HUDEP-2 (cell line): ENCODE data around the gene UGT1A5.

Source experiments
- DNase-seq, 76 experiments: peaks; one replicate each; lab custom pipeline; 2025; ENCODE audit not compliant: unreplicated experiment in 76 of 76; lab: John Stamatoyannopoulos, UW

Gene UGT1A5

DNA sequence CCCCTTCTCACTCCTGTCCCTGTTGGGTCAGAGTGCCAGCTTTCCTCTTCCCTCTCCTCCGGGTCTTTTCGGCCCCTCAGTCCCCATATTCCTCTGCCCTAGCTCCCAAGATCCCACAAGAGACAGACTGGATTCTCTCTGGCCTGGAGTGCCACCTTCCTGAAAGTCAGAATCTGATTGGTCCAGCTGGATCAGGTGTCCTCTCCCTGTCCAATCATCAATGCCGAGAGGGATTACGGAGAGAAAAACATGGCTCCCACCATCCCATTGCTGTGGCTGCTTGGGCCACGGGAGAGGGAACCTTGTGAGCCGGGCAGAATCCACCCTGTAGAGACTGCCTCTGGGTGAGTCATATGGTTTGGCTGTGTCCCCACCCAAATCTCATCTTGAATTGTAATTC is 62.7 kb downstream of the UGT1A5 start:
- DNase-seq, result no peak

DNA sequence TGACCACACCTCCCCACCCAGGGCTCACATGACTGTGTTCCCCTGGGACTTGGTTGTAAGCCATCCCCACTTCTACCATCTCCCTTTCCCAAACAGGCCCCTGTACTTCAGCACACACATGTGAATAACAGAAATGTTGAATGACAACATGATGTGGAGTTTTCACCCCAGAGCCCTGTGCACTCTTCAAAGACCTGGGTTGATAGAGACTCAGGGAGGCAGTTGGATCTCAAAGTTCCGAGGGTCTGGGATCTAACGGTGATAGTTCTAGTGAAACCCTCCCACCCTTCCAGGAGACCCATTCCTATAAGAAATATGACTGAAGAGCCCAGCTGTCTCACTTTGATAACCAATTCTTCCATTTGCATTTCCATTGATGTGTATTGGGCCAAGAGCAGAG is 65.3 kb downstream of the UGT1A5 start, which contains the start of gene MROH2A:
TSS of gene MROH2A (plus strand) at position 301 of the 400 bp plus-strand sequence. CDS start 1,029 bp downstream, outside the sequence.
- no peak for DNase-seq

DNA sequence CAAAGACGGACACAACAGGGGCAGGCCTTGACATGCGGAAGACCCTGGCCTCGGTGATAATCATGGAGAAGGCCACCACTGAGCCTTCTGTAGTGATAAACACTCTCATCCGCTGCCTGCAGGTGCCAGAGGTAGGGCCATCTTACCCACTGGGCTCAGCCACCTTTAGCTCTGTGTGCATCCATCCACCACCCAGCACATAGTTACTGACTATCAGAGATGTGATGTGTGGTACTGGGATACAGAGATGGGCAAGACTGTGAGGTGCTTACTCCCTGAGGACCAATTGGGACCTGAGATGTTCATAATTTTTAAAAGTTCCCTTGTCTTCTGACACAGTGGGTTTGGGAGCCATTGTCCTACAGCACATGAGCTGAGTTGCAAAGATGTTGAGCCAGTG is 67.0 kb downstream of the UGT1A5 start:
- DNase-seq, result no peak

DNA sequence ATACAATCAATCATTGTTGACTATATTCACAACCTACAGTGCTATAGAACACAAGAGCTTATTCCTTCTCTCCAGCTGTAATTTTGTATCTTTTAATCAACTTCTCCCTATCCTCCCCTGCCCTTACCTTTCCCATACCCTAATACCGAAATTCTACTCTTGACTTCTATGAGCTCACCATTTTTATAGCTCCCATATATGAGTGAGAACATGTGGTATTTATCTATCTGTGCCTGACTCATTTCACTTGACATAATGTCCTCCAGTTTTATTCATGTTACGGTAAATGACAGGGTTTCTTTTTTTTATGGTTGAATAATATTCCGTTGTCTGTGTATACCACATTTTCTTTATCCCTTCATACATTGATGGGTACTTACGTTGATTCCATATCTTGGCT is 68.1 kb downstream of the UGT1A5 start:
- no peak for DNase-seq

DNA sequence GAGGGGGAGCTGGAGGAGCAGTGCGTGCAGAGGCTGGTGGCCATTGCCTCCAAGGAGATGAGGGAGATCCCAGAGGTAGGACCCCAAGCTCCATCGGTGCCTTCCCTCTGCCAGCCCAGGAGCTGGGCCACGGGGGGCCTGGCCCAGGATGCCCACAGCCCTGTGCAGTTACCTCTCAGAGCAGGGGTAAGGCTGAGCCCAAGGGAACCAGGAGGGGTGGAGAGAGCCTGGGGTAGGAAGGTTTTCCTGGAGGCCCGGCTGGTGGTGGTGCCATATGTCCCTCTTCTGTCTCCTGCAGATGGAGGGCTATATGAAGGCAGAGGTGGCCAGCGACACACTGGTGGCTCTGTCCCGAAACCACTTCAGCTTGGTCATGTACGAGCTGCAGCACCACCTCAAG is 76.8 kb downstream of the UGT1A5 start:
- no peak for DNase-seq

DNA sequence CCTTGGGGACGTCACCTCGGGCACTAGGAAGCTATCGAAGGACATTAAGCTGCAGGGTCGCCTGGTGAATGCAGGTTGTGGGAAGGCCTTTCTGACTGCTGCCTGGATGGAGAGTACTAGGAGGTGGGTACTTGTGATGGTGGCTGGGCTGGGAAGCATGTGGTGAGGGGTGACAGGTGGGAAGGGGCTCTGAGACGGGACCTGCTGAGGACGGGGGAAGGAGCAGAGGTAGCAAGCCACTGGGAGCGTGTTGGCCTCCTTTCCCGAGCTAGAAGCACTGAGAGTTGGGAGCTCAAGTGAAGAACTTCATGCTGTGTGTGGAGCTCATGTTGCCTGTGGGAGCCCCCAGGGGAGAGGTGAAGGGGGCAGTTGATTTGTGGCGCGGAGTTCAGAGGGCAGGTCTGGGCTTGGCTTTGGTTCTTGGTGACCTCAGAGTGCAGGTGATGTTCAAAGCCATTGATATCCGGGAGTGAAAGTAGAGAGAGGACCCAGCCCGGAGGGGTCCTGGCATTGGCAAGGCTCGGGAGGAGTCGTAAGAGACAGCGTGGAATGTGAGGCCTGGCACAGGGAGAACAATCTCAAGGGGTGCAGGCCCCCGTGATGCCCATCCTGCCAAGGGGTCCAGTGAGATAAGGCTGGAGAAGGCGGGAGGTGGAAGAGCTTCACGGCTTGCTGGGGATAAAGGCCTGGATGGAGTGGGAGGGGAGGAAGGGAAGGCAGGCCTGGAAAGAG is 78.6 kb downstream of the UGT1A5 start:
- no peak for DNase-seq

DNA sequence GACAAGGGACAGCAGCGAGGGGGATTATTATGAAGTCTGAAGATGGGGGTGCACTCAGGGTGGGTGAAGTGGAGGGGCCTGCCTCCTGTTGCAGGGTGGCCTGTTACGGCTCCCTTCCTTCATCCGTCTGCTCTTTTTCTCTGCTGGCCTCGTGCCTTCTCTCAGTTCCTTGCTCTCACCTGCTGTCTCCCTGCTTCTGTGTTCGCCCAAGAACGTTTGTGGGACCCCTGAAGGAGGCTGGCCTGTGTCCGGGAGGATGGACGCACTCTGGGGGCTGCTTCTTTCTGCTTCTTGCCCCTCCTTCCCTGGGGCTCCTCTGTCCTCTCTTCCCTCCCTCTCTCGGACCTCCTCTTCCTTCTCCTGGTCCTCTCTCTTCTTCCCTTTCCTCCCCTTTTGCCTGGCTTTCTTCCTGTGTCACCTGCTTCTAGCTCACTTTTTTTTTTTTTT is 79.2 kb downstream of the UGT1A5 start:
- DNase-seq, result no peak

DNA sequence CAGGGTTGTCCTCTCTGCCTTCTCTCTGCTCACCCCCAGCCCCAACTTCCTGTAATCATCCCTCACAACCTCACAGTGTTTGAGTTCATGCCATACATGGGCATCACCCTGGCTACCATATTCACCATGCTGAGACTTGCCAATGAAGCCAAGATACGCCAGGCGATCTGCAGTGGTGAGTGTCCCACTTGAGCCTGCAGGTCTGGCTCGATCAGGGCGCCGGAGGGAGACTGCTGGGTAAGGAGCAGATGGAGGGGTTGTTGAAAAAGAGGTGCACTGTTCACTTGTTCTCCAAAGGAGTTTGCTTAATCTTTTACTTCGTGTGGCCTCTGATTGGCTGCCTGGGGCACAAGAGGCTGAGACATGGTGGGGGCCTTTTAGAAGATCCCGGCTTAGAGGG is 80.0 kb downstream of the UGT1A5 start:
- DNase-seq, result no peak

DNA sequence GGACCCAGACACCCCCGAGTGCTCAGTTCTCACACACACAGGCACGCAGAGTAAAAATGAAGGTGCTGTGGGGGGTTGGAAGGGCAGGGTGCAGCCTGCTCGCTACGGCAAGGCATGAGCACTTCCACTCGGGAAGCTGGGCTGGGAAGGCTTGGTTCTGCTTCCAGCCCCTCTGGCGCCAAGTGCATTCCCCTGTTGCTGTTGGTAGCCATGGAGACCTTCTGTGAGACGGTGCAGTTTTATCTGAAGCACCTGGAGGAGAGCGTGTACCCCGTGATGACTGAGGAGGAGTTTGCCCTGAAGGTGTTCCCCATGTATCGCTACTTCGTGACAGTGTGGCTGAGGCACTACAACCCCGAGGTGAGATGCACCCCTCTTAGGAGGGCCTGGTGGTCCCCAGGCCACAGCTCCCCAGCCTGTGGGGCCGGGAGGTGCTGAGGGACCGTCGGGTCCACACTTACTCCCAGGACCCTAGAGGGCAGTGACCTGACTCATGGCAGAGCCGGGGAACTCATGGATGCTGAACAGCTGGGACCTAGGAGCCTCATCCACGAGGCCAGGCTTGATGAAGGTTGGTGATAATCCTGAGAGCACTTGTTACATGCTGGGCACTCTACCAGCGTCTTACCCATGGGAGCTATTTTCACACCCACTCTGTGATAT is 80.9 kb downstream of the UGT1A5 start:
- no peak for DNase-seq

DNA sequence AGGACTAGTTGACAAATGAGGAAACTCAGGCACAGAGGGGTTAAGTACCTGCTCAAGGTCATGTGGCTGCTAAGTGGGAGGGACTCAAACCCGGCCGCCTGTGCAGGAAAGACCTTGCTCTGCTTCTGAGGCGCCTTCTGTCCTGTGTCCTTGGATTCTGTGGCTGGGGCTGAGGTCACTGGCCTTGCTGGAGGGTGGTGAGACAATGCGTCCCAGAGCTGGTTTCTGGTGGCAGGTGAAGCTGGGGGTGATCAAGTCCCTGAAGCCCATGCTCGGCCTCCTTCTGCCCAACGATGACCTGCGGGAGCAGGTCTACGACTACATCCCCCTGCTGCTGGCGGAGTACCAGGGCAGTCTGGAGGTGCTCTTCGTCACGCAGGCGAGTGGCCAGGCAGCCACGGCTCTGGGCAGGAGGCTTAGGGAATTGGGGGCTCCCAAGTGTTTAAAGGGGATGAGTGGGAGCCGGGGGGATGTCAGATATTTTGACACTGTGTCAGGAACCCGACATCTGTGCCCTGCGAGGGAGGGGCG is 81.5 kb downstream of the UGT1A5 start:
- DNase-seq, result no peak

DNA sequence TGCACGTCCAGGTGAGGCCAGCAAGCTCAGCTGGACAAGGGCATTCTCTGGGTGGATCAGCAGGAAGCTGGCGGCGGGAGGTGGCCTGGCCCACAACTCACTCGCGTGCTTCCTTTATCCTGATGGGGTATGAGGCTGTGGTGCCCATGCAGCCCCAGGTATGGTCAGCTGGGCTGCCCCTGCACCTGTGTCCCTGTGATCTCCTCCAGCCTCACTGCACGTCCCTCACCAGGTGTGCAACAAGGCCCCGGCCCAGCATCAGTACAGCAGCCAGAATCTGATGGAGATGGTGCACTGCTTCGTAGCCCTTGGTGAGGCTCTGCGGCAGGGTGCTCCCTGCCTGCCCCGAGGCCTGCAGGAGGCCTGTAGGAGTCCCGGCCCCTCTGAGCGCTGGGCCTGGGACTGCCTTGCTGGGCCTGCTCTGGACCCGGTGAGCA is 83.0 kb downstream of the UGT1A5 start:
- DNase-seq, result no peak

DNA sequence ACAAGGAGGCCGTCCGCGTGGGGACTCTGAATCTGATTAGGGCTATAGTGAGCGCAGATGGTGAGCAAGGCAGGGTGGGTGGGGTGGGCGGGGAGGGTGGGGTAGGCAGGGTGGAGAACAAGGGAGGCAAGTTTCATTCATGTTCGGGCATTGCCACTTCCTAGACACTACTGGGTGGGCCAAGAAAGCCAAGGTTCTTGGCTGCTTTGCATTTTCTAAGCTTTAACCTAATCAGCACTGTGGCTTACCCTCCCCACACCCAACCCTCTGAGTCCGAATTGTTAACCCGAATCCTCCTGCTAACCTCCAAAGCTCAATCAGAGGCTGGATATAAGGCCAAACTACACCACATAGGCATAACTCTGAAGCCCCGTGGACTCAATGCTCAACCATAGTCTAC is 83.5 kb downstream of the UGT1A5 start:
- DNase-seq, result peak in 3 of 76 experiments; percentile 0 to 23 (median 5)

DNA sequence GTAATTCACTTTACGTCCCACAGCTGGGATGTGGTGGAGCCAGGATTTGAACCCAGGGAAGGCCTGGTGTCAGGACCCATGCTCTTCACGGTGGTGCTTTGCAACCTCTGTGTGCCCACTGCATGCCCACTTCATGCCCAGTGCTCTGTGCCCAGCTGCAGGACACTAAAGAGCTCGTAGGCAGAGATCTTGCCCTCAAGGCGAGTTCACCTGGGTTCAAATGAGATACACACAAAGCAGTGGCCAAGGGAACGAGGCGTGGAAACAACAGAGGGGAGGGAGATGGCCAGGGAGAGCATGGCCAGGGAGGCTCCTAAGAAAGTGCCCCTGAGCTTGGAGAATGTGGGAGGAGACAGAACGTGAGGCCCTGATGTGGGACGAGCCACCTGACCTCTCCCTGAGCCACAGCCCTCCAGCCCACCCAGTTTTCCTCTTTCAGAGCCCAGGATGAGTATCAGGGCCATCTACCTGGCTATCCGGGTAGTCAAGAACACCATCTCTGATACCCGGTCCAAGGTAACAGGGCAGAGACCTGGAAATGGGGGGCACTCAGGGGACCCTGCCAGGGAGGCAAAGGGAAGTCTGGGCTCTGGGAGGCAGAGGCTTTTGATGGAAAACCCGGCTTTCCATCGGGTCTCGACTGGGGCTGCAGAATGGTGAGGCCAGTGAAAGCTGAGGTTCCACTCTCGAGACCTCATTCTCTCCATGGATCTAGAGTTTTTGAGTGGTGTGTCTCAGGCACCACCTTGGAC is 85.8 kb downstream of the UGT1A5 start:
- no peak for DNase-seq

DNA sequence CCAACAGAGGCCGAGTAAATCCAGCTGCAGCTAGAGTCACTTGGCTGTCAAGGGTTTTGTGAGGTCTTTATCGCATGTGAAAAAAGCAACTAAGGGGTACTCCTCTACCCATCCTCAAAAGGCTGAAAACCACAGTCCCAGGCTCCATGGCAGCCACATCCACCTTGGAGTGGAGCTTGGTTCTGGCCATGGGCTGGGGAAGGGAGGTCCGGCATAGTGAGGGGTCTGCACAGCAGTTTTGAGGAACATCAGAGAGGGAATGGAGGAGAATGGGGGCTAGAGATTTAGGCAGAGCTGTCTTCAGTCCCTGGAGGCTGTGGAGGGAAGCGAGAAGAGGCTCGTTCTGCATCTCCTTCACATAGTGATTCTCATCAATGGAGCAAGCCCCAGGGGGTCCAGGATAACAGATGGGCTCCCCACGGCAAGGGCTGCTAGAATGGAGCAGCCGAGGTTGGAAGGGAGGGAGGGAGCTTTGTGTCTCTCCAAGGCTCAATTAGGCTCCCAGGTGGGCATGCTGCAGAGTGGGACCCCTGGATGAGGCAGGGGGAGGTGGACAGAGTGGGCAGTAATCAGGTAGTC is 86.5 kb downstream of the UGT1A5 start:
- no peak for DNase-seq

DNA sequence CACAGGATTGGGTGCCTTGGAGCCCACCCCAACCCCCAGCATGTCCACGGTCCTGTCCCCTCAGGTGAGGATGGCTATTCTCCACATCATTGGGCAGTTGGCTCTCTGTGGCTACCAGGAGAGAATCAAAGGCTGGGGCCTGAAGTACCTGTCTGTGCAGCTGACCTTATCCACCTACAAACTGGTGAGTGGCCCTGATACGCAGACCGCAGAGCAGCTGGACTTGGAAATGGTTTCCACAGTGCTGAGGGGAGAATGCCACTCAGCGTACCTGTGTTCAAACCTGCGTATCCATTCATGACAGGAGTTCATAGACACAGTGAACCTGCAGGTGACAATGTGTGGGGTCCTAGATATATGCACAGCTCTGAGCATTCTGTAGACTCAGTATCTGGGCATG is 87.0 kb downstream of the UGT1A5 start:
- no peak for DNase-seq

DNA sequence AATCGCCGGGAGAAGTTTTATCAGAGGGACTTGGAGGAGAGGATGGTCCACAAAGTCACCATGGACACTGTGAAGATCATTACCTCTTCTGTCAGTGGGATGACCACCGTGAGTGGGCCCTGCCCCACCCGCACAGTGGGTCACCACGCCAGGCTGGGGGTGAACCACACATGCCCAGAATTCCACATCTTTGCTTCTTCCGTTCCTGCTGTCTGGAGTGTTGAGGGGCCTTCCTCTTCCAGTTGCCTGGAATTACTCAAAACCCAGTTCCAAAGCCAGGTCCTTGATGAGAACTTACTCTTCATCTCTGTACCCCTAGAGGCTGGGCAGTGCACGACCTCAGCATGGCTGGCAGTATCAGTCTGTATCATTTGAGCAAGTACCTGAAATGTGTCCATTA is 87.5 kb downstream of the UGT1A5 start:
- no peak for DNase-seq

DNA sequence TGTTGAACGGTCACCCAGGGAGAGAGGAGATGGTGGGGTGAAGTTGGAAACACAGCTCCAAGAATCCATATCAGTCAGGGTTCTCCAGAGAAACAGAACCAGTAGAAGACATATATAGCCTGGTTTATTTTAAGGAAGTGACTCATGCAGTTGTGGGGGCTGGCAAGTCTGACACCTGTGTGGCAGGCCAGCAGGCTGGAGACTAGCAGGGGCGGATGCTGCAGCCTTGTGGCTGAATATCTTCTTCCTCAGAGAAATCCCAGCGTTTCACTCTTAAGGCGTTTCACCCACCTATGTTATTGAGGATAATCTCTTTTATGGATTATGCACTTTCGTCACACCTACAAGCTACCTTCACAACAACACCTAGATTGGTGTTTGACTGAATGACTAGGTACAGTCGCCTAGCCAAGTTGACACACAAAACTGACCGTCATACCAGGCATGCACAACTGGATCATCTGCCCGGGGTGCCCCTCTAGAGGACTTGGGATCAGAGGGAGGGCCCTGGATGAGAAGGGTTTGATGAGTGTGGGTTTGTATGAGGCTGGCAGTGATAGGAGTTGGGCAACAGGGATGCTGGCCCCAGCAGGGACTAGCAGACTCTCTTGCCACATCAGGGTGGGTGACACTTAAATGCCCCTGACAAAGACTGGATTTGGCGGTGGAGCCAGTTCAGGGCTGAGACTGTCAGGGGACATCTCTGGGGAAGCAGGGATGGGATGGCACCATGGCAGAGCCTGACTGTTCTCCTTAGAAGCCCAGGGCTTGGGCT is 88.8 kb downstream of the UGT1A5 start:
- no peak for DNase-seq

DNA sequence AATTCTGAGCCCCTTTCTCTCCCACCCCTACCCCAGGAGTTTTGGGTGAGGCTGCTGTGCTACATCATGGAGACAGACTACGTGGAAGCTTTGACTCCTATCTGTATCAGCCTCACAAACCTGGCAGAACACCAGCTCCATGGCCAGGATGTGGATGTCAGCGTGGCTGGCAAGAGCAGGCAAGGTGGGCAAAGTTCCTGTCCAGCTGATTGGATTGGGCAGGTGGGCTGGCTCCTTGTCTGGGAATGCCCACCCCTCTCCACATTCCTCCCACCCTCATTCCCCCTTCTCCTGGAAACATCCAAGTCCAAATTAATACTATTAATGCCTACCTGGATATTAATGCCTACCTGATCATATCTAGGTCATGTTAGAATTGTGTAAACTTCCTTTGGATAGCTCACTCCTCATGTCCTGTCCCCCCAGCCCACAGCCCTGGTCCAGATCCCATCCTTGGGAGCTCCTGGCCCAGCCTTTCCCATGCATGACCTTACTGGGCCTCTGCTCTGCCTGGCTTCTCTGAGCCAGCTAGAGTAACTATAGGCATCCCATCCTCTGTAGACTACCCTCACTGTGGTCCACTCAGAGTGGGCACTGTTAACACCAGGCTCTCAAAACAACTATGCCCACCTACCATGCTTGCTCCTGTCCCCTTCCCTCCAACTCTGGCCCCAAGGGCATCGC is 89.6 kb downstream of the UGT1A5 start:
- DNase-seq, result no peak

DNA sequence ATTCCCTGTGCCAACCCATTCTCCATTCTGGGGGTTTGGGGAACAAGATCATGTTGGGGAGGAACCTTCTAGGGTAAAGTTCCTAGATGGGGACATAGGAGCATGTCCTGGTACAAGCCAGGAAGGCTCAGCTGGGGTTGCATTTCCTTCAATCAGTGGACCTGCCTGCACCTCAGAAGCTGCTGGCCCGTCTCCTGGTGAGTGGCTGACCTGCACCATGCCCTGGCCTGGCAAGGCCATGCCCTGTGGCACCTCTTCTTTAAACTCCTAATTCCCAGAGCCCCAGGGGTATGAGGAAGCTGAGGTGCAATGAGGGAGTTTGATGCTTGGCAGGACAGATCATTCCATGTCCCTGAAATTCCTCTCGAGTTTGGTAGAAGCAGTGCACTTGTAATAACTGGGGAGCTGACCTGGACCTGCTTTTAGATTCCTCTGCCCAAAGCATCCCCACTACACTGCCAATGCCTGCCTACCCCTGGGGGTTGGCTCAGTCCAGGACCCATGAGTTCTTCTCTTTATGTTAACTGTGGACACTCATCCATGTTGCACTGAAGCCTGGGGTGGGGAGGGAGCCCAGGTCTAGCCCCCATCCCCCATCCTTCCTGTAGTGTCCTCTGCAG is 90.7 kb downstream of the UGT1A5 start:
- no peak for DNase-seq
